ENCODE results near the gene SLC38A1.
"Not testable (repeated sequence)": the region's sequence is repeated elsewhere in the genome, so short reads cannot be mapped to it uniquely, and the experiment has no call there.

SLC38A1 gene

DNA sequence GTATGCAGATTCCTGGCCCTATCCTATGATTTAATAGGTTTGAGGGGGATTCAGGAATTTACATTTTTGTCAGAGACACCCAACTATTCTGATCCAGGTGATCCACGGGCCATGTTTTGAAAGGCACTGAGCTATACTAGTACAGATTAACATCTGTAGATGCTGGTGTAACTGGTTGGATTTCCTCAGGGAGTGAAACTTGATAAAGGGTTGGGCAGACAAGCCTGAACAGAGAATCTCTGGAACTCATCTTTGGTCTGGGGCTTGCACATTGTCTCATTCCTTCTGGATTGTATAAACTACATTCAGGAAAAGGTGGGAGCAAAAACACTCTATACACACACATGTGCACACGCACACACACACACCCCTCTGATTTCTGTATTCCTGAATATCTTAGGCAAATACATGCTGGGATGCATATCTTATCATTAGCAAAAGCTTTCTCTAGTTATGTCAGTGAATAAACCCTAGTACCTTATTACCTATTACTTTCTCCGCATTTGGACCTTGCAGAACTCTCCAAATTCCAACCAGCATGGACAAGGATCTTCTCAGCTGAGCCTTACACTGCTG, 104.6 kb downstream of the SLC38A1 start:
- DNase-seq (ENCODE audit: low read depth) = no peak

DNA sequence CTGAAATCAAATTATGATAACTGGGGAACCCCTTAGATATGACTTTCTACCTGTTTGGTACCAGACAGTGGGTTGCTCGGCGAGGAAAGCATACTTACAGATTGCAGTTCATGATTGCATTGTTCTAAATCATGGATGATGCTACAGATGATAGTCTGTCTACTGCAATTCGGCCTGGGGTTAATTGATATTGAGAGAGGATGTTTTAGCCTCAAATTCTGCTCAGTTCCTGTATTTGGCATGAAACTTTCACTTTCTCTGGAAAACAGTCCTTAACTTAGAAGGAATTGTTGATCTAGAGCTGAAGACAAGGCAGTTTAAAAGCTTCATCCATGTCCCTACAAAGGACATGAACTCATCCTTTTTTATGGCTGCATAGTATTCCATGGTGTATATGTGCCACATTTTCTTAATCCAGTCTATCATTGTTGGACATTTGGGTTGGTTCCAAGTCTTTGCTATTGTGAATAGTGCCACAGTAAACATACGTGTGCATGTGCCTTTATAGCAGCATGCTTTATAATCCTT, 106.2 kb downstream of the SLC38A1 start:
- DNase-seq (ENCODE audit: low read depth) = not testable (repeated sequence)

DNA sequence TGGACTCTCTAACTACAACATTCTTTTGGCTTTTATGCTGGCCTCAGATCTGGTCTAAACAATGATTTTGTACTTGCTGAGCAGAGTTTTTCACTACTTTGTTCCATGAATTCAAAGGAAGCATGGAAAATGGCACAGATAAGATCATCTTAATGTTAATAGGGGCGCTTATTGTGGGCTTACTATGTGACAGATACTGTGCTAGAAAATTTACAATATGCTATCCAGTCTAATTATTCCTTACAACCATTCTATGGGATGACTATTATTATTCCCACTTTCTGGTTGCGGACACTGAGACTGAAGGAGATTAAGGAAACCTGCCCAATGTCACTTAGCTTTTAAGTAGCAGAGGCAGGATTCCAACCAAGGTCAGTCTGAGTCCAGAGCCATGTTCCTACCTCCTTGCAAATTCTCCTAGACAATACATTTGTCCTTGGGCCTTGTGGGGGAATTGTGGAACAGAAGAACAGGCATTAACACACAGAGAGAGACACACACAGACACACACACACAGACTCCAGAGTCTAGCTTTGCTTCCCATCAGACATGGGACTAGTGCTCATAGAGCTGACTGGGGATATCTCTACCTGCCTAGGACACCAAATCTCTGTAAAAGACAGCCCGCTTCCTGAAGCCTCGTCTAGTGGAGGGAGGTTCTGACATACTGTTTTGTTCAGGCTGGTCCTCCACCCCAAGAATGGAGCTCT, 107.7 kb downstream of the SLC38A1 start:
- no peak for DNase-seq (ENCODE audit: low read depth)

DNA sequence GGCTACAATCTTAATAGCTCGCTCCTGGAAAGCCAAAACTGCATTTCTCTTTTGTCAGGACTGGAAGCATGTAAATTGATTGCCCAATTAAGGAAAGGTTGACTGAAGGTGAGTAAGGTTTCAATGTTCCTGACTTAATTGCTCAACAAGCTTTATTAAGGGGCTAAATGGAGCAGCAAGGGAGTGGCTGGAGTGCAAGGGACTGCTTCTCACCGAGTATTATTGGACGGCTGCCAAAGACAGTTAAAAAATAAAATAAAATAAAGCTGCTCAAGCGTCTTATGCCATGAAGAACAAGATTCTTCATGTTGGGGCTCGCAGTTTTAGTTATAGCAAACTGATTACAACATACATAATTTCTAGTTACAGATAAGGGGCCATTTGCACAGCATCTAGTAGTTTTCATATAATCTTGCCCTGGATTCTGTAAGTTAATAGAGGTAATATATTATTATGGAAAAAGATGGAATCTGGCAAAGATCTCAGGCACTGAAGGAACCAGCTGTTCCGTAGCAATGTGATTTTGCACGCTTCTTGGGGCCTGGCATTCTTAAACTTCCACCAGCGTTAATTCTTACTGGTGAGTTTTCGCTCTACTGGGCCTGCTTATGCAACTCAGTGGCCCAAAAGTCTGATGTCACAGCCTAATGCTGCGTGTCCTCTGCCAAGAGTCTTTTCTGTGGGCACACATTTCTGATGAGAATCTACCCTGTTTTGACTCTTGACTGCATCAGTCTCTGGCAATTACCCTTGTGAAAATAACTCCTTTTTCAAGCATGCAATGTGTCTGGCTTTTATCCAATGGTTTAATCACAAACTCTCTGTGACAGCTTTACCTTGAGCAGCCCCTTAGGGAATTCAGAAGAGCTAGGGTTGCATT, 108.5 kb downstream of the SLC38A1 start:
- DNase-seq (ENCODE audit: low read depth) = no peak

DNA sequence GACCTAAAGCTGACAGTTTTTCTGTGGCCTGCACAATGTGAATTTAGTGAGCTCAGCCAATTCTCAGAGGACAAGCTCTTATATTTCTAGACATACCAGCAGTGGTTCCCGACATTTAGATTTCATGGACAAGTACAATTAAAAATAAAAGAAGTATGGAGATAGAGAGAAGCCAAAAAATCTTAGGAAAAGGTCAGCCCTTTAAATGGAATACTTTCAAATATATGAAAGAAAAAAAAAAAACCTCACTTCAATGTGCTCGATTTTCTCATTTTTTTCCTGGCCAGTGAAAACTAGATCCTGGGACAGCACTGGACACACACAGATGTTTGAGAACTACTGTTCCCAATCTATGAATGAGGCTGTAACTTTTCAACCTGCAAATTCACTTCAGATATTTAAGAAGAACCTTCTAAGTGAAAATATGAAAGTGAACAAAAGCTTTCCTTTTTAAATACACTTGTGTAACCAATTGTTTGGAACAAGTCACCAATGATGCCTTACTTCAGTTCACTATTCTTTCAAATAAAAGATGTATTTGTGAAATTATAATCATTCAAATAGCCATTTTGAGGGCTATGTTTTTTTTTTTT, 109.4 kb downstream of the SLC38A1 start:
- no peak for DNase-seq (ENCODE audit: low read depth)

DNA sequence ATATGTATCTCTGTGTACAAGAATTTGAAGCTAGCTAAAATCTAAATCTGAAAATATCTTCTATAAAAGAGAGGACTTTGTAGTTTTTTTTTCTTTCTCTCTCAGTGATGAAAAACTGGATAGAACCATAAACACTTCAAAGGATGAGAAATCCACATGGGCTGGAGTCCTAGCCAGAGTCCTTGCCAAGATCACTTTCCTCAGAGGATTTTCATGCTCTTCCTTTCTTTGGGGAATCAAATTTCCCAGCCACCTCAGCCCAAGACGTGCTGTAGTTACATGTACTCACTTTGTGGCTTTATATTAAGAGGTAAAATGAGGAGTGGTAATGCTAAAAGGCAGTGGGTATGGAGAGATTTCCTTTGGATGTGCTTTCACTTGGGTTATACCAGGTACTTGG, 110.3 kb downstream of the SLC38A1 start:
- DNase-seq (ENCODE audit: low read depth) = no peak

DNA sequence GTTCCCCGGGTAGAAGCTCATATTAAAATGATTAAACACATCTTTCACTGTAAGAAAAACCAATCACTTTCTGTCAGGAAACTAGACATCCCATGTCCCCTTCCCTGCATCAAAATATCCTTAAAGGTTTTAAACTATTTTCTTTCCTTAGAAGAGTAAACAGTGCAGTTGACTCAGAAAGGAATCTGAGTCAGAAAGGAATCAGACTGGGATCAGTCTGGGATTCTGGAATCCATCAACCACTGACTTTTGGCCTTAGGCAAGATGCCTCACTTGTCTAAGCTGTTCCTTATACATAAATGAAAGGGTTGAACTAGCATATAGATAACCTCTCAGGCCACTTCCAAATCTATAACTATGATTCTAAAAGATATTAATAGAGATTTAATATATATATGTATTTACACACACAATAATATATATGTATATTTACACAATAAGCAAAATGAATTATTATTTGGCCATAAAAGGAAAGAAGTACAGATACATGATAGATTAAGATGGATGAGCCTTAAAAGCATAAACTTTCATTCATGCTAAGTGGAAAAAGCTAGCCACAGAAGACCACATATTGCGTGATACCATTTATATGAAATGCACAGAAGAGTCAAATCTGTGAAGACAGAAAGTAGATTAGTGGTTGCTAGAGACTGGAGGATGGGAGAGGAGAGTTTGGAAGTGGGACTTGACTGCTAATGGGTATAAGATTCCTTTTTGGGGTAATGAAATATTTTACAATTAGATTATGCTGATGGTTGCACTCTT, 114.4 kb downstream of the SLC38A1 start:
- no peak for DNase-seq (ENCODE audit: low read depth)

DNA sequence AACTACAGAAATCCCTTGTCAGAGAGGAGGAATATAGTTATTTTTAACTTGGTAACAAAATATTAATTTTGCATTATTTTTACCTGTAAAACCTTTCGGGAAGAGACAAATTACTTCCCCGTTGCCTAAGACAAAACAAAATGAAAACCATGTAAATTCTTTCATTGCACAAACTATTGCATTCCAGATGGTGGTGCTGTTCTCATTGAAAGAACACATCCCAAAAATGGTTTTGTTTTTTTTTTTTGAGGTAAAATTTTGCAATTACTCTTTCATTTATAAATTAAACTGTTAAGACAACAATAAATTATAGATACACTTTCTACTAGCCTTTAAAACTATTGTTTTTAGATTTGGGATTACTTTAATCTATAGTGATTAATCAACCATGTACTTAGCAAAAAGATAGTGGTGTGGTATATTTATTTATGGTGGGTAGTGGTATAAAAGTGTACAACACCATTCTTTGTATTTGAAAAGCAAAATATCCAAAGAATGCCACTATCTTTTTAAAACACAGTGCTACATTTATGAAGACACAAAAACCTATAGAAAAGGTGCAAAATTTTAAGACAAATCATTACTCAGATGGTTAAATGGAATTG, 115.5 kb downstream of the SLC38A1 start:
- no peak for DNase-seq (ENCODE audit: low read depth)

DNA sequence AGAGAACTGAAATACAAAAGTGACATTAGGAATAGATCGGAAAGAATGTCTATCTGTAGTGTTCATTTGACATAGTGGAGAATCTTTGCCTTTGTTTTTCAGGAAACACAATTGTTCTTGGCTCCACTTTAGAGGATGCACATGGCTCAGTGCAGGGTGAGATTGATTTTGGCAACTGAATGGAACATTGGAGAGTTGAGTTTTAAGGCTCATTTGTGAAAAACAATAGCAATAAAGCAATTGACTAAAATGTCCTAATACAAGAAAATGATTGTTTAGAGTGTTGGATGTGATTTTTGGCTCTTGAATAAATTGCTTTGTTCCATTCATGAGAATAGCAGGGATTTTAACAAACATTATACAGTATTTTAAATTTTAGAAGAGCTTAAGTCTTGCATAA, 116.4 kb downstream of the SLC38A1 start:
- DNase-seq (ENCODE audit: low read depth) = no peak

DNA sequence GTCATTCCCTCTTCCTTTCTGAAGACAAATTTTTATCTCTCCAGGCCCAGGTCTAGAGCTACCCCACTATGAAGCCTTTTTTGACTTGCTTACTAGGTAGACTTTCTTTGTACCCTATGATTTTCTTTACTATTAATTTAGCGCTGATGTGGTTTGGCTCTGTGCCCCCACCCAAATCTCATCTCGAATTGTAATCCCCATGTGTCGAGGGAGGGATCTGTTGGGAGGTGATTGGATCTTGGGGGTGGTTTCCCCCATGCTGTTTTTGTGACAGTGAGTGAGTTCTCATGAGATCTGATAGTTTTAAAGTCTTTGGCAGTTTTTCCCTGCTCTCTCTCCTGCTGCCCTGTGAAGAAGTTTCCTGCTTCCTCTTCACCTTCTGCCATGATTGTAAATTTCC, 118.1 kb downstream of the SLC38A1 start:
- no peak for DNase-seq (ENCODE audit: low read depth)

DNA sequence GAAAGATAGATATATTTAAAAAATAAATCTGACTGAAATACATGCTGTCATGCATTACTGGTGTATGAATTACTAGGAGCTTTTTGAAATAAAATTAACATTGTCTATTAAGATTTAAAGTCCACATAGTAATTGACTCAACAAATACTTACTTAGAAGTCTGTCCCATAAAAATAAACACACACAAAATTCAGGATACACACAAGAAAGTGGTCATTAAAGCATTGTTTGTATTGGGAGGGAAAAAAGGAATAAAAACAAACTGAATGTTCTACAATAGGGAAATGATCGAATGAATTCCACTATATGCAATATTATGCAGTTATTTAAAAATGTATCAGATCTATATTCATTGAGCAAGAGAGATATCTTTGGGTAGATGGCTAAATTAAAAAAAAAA, 118.9 kb downstream of the SLC38A1 start:
- DNase-seq (ENCODE audit: low read depth) = no peak

DNA sequence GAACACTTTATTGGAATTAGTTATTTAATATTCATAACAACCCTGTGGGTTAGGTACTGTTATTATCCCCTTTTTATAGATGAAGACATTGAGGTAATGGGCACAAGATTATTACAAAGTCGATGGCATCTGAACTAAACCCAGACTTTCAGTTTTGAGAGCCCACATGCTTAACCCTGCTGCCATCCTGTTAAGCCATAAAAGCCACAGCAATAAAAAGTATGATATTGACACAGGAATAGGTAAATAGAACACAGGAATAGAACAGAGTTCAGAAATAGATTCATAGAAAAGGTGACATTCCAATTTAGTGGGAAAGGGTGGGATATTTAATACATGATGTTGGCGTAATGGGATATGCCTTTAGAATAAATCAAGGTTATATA, 119.8 kb downstream of the SLC38A1 start:
- DNase-seq (ENCODE audit: low read depth) = no peak

DNA sequence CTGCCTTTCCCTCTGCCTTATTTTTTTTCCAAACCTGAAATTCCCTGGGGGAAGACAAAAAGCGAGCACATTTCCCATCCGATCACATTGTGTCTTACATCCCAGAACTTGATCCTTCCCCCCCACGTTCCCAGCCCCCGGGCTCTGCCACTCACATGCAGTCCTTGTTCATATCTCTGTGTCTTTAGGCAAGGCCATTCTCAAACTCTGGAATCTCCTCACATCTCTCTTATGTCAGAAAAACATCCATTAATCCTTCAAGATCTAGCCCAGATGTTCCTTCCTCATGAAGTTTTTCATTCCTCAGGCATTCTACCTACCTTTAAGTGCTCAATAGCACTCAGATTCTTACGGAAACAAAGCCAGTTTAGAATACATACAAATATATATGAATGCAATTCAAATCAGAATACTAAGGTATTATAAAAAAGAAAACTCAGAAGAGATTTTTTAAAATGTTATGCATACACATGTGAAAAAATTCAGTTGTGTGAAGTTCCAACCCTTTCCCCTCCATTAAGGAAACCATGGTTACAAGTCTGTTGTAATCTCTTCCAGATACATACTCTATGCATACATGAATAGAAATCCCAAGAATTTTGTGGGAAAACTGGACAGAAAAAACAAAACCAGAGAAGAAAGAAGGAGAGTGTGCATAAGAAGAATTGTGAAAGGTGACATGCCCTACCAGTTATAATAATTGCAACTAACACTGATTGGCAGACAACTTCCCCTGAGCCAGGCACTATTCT, 120.3 kb downstream of the SLC38A1 start:
- no peak for DNase-seq (ENCODE audit: low read depth)

DNA sequence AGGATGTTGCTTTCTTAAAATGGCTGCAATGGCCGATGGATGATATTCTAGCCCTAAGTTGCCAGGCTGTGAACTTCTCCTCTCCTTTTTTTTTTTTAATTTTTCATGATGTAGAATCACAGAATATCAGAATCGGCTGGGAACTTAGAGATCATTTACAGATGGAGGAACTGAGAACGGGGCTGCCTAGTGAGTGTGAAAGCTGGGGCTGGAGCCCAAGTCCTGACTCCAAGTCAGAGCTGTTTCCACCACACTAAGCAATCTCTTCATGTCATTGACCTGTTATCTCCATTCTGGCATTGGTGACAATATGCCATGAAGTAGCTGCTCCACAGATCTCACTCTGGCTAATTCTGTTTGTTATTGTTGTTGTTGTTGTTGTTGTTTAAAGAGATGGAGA, 121.7 kb downstream of the SLC38A1 start:
- no peak for DNase-seq (ENCODE audit: low read depth)

DNA sequence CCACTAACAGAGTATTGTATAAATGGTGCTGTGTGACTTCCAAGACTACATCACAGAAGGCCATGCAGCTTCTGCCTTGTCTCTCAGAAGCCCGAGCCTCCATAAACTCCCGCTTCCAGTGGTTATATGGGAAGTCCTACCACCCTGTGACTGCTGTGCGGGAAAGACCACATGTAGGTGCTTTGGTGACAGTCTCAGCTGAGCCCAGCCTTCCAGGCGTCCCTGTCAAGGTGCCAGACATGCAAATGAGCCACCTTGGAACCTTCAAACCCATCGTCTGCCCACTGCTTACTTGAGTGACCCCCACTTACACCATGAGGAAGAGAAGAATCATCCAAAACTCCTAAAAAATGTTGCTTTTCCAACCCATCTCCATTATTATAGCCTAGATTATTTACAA, 123.0 kb downstream of the SLC38A1 start:
- DNase-seq (ENCODE audit: low read depth) = no peak

DNA sequence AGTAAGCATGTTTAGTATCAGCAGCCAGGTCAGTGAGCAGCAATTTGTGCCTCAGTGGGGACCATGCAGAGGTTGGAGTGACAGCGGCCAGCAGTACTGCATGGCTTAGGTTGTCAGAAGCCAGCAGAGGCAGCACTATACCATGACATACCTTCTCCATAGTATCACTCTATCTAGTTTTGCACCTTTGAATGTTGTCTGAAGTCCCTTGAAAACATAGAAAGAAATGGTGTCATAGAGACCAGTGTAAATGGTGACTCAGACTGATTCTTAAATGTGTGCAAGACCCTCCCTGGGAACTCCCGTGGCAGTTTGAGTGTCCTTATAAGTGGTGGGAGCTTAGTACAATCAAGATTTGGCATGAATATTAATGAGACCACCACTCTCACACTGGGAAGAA, 124.4 kb downstream of the SLC38A1 start:
- no peak for DNase-seq (ENCODE audit: low read depth)

DNA sequence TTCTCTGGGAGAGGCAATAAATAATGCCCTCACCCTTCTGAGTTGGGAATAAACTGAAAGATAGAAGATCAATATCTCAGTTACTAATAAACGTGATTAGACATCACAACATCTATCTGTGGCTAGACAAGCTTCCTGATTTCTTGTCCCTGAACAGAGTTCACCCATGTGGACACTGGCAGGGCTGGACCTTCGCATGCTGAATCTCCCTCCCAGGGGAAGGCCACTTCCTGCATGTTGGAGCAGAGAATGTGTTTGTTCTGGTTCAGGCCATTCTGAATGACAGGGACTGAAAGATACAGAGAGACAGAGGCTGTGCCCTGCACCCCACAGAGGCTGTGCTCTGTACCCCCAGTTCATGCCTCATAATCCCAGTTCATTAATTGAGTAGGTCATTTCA, 132.6 kb downstream of the SLC38A1 start:
- DNase-seq (ENCODE audit: low read depth) = no peak

DNA sequence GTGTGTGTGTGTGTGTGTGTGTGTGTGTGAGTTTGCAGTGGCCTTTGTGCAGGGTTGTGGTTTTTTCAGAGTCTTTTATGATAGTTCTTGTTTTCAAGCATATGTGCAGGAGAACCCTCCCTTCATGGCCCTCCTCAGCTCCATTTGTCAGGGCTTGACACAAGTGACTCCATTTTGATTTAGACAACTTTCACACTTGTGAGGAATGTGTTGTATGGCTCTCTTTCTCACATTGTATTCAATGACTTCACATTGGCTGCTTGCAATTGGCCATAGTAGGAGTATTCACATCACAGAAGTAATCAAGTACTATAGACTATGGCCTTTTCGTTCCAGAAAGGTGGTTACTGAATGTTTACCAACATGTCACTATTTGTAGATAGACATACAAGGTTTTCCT, 133.1 kb downstream of the SLC38A1 start:
- no peak for DNase-seq (ENCODE audit: low read depth)

DNA sequence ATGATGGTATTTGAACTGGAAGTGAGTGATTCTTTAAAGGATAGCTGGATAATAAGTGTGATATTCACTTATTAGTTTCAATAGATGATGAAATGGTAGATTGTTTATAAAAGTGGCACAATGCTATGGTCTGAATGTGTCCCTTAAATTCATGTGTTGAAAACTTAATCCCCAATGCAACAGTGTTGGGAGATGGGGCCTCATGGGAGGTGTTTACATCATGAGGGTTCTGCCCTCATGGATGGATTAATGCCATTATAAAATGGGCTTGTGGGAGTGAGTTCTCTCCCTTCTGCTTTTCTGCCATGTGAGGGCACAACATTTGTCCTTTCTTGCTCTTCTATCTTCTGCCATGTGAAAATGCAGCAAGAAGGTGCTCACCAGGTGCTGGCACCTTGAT, 134.0 kb downstream of the SLC38A1 start:
- no peak for DNase-seq (ENCODE audit: low read depth)

DNA sequence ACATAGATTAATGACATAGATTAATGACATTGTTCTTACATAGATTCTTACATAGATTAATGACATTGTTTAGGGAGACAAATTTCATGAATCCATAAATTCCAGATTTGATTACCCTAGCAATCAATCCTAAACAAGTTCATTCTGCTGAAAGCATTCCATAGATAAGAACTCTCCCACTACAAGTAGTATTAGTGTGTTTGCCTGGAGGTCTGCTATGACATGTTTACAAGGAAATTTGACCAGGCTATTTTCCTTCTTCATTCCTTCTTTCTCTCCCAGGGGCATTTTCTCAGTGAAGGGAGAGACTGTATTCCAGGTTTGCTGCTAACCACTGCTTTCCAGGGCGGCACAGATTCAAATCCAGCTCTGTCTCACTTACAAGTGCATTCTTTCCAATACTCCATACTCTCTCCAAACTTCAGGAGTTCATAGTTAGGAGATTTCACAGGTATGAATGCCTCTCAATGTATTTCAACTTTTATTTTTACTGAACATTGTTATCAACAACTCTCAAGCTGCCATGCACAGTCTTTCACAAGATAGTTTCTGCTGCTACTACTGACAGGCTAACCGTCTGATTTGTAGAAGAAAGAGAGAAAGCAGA, 134.5 kb downstream of the SLC38A1 start:
- no peak for DNase-seq (ENCODE audit: low read depth)

Measured in stimulated activated CD8-positive, alpha-beta memory T cell treated with anti-CD3 and anti-CD28 coated beads, Interleukin-15, amount 100 ng/mL, for 24 hours (primary cell).